Measurements from ENCODE around the gene SH3RF3.

Gene SH3RF3

DNA sequence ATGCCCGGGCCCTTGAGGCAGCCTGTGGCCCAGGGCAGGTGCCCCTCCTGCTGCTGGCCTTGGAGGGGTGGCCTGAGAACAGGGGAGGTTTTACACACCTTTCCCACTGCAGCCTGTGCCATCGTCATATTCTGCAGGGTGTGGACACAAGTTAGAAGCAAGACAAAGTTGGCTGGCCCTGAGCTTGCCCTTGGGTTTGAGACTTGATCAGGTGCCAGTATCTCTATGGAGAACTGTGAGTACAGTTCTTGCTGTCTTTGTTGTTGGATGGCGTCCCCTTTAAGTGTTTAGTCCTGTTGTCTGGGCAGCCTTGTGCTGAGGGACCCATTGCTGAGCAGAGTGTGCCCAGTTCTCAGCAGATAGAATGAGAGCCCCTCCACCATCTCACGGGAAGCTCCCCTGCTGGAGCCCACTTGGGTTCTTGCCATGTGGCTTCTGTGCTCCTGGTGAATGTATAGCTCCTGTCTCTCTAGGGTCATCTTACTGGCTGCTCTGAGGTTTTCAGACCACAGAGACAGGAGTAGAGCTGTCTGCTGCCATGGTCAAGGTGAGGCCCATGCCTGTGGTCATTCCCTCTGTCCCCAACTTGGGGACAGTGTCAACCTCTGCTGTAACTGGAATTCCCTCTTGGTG lies 115.9 kb downstream of the SH3RF3 start:
- DNase-seq: no peak

DNA sequence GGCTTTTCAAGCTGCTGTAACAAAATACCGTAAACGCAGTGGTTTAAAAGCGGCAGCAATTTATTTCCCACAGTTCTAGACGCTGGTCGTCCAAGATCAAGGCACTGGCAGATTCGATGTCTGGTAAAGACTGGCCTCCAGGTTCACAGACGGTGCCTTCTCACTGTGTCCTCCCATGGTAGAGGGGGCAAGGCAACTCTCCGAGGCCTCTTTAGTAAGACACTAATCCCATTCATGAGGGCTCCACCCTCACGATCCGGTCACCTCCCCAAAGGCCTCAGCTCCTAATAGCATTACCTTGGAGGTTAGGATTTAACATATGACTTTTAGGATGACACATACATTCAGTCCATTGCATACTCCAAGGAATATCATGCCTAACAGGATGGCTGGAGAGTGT lies 117.2 kb downstream of the SH3RF3 start:
- no peak for DNase-seq

DNA sequence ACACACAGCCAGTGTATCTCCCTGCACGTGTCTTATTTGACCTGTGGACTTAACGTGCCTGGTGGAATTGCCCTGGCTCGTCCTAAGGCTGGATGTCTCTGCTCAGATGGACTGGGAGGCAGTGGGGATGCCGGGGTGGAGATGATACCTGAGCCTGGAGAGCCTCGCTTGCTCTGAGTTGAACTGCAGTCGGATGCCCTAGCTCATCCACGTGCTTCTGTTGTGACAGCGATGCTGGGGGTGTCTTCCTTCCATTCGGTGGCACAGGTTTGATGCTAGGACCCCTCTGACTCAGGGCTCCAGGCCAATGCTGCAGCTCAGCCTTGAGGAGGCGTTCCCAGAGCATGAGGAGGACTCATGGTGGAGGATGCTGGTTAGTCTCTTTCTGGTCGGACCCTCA lies 117.6 kb downstream of the SH3RF3 start:
- no peak for DNase-seq

DNA sequence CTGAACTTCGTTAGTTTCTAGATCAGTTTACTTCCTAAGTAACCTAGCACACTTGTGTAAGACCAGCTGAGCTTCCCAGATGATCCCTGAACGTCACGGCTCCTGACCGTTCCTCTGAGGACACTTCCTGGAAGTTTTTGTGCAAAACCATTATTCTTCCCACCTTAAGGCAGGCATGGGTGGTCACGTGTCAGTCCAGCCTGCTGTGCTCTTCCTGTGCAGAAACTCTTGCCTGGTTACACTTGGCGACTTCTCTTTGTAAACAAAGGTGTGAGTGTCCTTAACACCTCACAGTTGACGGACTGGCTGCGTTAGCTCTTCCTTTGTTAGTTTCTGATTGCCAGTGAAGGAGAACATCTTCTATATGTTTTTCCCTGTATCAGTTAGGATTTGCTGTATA lies 118.3 kb downstream of the SH3RF3 start:
- DNase-seq: no peak

DNA sequence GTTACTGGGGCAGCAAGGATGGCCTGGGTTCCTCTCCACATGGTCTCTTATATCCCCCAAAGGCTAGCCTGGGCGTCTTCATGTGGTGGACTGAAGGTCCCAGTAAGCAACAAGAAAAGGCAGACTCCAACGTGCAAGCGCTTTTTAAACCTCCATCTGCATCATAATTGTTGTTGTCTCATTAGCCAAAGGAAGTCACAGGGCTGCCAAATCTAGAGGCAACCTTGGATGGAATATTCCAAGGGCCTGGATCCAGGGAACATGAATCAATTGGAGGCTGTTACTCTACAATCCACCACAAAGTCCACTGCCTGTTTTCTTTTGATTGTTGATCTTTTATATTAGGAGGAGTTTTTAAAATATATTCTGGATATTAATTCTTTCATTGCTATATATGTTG lies 118.8 kb downstream of the SH3RF3 start:
- DNase-seq: no peak

DNA sequence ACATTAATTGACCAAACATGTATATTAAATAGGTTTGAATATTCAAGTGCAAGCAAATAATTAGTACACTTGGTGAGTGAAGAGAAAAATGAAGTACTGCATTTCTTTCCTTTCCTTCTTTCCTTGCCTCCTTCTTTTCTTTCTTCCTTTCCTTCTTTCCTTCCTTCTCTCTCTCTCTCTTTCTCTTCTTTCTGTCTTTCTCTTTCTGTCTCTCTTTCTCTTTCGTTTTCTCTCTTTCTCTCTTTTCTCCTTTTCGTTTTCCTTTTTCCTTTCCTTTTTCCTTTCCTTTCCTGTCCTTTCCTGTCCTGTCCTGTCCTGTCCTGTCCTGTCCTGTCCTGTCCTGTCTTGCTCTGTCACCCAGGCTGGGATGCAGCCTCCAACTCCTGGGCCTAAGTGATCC lies 119.6 kb downstream of the SH3RF3 start:
- no peak for DNase-seq

DNA sequence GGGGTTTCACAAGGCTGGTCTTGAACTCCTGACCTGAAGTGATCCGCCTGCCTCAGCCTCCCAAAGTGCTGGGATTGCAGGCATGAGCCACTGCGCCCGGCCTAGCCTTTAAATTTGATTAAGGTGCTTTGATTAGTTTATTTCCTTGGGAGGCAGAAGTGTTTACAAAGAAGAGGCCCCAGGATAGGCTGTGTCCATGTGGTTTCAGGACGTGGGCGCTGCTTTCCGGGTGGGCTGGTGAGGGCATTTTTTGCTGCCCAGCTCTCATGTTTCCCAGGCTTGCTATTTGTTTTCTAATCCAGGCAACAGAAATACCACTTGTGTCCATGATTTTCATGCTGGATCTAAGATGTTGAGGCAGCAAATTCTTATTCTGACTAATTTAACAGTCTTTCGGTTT lies 124.2 kb downstream of the SH3RF3 start:
- no peak for DNase-seq

DNA sequence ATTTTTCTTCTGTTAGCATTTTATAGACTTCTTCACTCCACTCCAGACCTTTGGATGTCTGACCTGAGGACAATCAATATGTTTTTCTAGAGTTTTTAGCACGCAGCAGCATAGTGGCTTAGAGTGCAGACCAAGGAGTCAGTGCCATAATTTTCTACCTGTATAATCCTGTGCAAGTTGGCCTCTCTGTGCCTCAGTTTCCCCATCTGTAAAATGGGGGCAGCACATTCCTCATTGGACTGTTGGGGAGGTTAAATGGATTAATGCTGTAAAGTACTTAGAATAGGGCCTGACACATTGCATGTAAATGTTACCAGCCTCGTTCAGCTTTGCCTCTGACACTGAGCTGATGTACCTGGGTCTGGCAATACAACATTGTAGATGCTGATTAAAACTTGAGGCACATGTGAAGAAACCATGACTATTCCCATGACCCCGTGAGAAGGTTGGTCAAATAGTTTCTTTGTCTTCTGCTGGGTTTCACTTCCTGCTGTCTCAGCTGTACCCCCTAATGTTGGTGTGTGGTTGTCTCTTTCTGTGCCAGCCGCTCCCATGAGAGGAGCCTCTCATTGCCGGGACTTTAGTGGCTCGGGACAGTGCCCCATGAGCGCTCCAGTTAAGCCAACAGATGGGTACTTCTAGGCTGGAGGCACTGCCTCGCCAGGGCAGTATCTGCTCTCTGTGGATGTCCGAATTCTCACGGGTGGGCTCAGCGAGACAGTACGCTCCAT lies 125.3 kb downstream of the SH3RF3 start:
- DNase-seq: peak; percentile 6 to 50

DNA sequence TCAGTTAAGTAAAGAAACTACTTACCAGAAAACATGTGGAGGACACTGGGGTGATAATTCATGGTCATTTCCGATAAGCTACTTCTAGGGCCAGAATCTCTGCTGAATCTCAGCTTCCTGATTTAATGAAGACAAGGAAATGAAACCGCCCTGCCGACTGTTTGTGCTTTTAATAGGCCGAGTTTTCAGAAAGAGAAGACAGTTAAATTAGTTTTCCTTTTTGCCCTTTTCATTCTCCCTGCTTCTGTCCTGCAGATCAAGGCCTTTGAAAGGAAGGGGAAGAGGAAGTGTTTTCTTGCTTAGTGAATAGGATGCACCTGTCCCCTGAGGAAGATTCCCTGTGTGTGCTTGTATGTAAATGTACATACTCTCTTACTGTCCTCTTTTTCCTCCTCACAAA lies 126.6 kb downstream of the SH3RF3 start:
- DNase-seq: peak; percentile 13 to 57

DNA sequence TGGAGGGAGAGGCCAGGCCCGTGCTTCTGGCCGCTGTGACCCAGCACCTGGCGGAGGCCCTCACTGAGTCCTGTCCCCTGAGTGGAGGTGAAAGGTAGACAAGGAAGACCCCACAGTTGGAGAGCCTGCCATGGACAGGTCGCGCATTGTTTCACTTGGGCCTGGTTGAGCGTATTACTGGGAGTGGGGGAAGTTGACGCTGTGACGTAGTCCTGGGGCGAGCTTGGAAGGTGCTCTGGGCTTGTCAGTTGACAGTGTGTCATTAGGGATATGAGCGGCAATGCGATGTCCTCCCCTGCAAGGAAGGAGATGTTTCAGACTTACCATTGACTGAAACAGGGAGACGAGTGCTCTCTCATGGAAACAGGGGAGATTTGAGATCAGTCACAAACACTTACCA lies 127.1 kb downstream of the SH3RF3 start:
- DNase-seq: peak in 1 of 2 donors; percentile 15

DNA sequence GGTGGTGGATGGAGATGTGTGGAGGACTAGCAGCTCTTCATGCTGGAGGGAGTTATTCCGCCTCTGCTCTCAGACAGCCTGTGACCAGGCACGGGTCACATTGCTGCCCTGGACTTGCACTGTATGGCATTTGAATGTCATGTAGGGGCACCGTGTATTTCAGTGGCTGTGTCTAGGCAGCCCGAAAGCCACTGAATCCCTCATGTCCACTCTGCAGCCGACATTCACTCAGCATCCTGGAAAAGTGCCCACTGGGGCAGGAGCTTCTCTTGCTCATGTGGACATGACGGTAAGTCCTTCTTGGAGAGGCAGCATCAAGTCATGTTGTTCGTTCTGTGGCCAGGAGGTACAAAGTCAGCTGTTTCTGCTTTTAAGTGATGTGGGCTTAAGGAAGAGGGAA lies 127.9 kb downstream of the SH3RF3 start:
- no peak for DNase-seq

DNA sequence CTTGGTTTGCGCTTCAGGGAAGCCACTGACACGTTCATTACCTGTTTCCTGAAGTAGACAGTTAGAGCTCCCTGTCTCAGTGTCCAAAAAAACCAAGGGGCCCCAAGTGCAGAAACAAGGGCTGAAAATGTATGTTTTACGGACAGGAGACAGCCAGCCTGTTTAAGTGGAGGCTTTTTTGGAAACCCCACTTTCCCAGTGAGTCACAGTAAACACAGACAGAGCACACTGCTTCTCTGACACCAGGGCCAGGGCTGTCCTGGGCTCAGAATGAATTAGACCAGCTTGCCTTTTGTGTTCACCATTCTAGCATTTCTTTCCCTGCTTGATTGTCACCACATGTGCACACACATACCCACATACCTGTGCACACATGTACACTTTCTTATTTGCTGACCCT lies 128.6 kb downstream of the SH3RF3 start:
- no peak for DNase-seq

DNA sequence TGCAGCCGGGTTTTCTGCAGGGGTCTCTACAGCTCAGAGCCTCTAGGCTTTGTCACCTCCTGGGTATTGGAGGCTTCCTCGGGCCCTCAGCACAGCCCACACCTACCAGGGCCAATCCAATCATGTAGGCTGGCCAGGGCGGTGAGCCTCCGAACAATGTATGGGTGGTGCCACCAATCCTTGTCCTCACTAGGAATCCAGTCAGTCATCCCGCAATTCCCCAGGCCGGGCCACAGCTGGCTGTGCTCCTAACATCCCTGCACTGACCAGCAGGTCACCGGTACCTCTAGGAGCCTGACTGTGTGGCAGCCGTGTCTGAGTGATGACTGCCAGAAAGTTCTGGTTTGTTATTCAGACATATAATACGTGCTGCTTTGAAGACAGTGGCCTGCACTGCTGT lies 129.4 kb downstream of the SH3RF3 start:
- DNase-seq: no peak

DNA sequence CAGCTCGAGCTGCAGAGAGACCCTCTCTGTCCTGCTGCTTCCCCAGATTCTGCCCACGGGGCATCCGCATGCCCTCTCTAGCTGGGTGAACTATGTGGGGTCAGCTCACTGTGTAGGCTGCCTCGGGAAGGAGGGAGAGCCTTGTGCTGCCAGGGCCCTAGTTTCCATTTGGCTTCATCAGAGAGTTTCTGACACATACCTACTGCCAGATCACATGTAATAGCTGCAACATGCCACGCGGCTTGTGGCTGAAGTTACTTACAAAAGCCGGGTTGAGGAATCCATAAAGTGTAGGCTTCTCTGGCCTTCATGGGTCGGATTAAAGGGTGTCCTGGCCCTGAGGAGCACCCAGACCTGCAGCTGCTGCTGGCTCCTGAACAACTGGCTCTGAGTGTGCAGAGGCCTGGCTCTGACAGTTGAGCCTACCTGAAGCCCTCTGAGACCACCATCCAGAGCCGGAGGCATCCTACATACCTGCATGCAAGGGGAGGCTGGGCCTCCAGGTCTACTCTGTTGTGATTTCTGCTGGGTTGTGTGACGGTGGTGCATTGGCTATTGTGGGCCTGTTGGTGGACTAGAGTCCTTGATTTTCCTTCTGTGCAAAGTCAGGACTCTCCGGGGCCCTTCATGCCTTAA lies 130.0 kb downstream of the SH3RF3 start:
- DNase-seq: no peak

DNA sequence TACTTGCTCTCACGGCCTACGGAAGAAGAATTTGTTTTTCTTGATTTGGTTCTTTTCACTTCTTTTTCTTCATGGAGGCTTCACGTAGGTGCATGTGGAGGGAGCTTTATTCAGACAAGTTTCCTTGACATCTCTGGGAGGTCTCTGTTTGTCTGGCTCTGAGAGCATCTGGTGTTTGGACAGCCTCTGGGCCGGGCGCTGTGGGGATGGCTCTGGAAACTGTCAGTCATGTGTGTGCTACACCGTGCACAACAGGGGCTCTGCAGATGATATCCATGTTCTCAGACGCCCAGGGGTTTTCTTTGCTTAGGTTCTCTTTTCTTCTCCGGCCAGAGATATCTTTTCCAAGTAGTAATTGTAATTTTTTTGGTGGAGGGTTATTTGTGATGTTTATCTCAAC lies 130.7 kb downstream of the SH3RF3 start:
- DNase-seq: no peak

DNA sequence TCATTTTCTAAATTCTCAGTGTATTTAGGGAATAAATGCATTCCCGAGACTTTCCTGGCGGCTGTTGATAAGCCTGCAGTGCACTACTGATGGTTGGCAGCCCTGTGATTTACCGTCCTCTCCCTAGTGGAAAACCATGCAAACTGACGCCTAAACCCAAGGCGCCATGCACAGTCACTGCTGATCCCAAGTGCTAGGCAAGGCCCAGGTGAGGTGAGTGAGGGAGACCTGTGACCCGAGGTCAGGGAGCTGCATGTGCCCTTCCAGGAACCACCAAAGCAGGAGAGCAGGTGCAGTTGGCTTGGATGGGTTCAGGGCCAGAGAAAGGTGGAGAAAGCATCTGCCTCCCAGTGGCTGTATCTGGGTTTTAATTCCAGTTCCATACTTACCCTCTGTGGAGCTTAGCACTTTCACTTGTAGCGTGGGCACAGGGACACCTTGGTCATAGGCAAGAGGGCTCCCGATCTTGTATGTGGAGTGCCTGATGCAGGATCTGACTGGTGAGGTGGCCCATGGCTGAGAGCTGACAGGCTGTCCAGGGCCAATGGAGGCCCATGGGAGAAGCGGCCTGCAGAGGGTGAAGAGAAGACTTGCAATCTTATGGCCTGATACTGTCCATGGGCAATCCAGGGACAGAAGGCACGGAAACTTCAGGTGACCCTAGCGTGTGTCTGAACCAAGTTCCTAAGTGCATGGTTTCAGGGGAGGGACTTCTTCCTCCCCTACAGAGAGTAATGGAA lies 131.3 kb downstream of the SH3RF3 start:
- DNase-seq: no peak

DNA sequence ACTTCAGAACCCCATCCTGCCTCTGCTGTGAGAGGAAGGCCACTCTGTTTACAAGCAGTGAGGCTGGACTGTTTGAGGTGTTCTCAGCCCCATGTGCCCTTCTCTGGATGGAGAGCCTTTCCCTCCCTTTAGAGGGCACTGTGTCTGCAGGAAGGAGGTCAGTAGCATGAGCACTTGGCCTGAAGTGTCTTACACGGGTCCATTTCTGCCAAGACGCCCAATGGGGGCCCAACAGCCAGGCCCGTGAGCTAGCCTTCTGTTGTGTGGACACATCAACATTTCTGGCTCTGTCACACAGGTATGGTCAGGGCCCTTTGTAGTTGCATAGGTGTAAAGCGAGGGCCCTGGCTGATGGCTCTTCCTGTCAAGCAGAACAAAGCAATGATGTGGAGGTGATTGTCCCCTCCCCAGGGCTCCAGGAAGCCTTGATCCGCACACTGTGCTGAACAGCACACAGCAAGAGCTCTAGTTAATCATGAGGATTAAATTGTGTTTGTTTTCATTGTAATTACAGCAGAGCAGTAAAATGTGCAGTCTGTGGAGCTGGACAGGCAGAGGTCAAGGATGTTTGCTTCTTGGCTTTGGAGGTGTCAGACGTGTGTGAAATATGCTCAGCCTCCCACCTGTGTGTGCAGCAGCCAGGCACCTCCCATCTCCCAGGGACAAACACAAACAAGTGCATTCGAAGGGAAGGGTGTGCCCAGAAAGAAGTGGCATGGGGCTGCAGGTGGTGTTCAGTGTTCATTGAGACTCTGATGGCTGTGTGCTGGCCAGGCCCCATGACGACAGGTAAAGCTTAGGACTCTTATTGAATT lies 132.1 kb downstream of the SH3RF3 start:
- DNase-seq: no peak

DNA sequence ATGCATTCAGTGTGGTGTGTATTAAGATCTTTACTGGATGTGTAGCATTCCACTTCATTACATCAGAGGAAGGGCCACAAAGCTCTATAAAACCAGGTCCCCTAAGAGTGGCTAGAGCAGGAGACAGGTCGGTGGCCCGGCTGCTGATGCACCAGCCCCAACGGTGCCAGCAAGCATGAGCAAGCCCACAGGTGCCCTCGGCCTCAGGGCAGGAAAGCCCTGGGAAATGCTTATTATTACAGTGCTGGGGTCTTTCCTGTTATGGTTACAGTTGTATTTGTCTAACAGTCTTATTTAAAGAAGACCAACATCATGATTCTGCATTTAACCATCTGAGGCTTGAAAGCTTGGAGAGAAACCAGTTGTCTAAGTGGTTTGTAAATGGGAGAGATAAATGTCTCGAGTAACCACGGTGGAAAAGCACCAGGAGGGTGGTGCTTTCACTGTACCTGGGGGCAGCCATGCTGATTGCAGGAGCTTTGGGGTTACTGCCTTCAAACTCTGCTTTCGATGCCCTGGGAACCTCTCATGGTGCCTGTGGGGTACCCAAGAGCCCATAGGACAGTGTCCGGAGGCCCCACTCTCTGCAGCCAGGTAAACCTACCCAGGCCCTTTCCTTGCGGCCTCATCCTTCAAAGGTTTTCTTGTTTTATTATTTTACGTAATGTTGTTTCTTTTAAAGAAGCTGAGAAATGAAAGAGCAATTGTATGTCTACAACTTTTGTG lies 133.1 kb downstream of the SH3RF3 start:
- no peak for DNase-seq

DNA sequence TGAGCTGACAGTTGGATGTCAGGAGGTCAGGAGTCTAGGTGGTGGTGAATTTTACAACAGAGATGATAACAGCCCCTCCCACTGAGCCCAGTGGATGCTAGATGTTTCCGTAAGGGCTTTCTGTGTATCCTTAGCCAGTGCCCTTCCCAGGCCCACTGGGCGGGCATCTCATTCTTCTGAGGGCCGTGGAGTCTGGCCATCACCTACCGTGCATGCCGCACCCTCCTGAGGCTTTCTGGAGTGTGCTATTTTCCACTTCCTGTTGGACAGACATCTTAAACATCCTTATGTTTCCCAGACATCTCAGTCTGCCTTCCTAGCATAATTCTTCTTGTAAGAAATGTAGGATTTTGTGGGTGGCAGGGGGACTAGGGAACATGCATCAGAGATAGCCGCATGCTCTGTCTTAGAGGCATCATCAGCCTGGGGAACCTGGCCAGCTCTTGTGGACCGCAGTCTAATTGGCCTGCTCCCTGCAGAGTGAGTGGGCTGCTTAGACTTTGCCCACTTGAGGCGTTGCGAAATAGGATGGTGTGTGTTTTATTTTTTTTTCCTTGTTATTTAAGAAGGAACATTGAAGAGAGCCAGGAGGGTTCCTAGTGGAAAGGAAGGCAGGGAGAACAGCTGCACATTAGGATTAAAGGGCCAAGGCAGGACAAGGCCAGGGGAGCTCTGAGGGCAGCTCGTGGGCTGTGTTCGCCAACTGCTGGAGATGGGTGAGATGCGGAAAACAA lies 135.8 kb downstream of the SH3RF3 start:
- DNase-seq: no peak

DNA sequence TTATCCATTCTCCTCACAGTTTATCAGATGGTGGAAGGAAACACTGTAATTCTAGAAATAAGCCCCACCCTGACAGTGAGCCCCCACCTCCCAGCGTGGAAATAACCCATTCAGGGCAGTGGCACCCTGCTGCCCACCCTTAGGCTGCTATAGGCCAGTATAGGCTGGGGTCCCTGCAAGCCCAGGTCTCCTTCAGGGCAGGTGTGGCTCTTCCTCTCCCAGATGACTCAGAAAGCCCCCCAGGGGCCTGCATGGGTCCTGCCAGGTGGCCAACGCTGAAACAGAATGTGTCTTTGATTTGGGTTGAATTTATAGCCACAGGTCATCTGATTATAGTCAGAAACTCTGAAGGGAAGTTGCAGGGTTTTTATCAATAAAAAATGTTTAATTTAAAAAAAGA lies 136.4 kb downstream of the SH3RF3 start:
- no peak for DNase-seq

DNA sequence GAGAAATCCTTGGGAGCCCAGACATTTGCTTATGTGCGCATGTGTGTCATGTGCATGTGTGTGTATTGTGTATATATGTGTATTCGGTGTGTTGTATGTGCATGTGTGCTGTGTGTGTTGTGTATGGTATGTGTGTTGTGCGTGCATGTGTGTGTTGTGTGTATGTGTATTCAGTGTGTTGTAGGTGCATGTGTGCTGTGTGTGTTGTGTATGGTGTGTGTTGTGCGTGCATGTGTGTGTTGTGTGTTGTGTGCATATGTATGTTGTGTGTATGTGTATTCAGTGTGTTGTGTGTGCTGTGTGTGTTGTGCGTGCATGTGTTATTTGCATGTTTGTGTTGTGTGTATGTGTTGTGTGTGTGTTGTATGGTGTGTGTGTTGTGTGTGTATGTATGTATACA lies 136.9 kb downstream of the SH3RF3 start:
- DNase-seq: no peak

Measured in CD4-positive, alpha-beta T cell treated with Interferon alpha-2 for 1 hour (primary cell).